HFF-Myc (cell line): Measurements from ENCODE around the gene ZNF33A.
"Not testable (repeated sequence)": the region's sequence is repeated elsewhere in the genome, so short reads cannot be mapped to it uniquely, and the experiment has no call there.

ENCODE experiments used
- DNase-seq: peaks from one replicate; pipeline ENCODE4 v3.0.0-alpha.2; 2011; ENCODE audit warnings: low read depth; ENCODE audit errors: extremely low read depth
- H3K4me3 ChIP-seq: replicated peaks from 2 replicates; pipeline ENCODE4 v1.5.1; 2011; ENCODE audit warnings: low read depth, mild to moderate bottlenecking, control low read depth, low read length
- TF ChIP-seq, protein P1 (sequence below): IDR thresholded peaks from 2 replicates; pipeline ENCODE4 v1.5.1; 2012; ENCODE audit warnings: mild to moderate bottlenecking, low read depth, low read length, control low read depth; ENCODE audit errors: missing control alignments

ZNF33A gene

GRCh38 chr10:38072552-38072951, 62.1 kb downstream of the ZNF33A start:
- no peak overlapping the region for H3K4me3 ChIP-seq
- TF ChIP-seq, protein P1, sequence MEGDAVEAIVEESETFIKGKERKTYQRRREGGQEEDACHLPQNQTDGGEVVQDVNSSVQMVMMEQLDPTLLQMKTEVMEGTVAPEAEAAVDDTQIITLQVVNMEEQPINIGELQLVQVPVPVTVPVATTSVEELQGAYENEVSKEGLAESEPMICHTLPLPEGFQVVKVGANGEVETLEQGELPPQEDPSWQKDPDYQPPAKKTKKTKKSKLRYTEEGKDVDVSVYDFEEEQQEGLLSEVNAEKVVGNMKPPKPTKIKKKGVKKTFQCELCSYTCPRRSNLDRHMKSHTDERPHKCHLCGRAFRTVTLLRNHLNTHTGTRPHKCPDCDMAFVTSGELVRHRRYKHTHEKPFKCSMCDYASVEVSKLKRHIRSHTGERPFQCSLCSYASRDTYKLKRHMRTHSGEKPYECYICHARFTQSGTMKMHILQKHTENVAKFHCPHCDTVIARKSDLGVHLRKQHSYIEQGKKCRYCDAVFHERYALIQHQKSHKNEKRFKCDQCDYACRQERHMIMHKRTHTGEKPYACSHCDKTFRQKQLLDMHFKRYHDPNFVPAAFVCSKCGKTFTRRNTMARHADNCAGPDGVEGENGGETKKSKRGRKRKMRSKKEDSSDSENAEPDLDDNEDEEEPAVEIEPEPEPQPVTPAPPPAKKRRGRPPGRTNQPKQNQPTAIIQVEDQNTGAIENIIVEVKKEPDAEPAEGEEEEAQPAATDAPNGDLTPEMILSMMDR: no peak
- no peak for DNase-seq

- no peak for DNase-seq
- H3K4me3 ChIP-seq: no peak overlapping the region
- TF ChIP-seq, protein P1: no peak
These were observed 66.2 kb downstream of the ZNF33A start for GRCh38 chr10:38076687-38077086.

GRCh38 chr10:38093318-38093717, 82.8 kb downstream of the ZNF33A start:
- DNase-seq: not testable (repeated sequence)

DNA sequence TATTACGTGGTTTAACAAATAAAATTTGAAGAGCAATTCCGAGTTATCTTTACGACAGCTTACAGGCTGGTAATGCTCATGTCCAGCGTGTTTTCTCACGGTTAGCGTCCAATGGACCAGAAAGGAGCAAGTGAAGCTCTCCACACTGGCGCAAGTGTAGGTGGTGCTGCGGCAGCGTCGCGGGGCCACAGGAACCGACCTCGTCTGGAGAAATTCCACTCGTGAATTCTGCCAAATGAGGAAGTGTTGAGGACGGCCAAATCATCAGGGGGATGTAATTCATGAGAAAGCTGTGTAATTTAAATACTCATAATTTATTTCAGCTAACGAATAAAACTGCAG, 83.3 kb downstream of the ZNF33A start:
- TF ChIP-seq, protein P1: no peak
- DNase-seq: peak; percentile 5
- peak overlapping the region; percentile 81 for H3K4me3 ChIP-seq

More at GRCh38 chr10:38093318-38093717, 82.8 kb downstream of the ZNF33A start:
- H3K4me3 ChIP-seq: peak overlapping the region; percentile 81; the same call in 1 of the 2 replicates

DNA sequence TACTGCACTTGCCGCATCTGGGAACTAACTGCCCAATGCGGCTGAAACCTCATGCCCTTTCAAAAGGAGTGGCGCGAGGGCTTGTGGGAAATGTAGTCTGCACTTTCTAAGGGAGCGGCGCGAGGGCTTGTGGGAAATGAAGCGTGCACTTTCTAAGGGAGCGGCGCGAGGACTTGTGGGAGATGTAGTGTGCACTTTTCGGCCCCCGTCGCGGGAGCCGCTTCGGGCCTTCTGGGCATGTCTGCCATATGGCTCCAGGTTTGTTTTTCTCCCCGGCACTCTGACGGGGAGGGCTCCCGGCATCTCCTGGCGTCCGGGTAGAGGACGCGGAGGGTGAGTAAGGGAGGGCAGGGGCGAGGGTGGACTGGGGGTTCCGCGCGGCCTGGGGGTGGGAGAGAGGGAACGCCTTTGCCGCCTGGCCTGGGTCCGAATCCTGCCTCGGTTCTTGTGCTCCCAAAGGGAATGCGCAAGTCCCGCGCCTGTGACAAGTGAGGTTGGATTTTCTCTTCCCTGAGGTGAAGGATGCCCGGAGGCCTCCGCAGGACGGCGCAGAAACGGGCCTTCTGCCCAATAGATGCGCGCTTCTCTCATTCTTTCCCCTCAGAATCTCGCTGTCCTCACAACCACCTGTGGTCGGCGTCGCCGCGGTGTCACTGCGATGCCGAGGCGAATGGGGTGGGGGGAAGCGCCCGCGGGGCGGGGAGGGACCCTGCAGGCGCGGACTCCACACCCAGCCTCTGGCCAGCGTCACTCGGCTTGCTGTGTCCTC, 83.9 kb downstream of the ZNF33A start, which contains the start of gene ZNF37A:
TSS of gene ZNF37A (plus strand) at position 180 of the 769 bp plus-strand sequence. CDS start 2,281 bp downstream, outside the sequence.
- H3K4me3 ChIP-seq: peak within 1 kb of the TSS; percentile 81
- DNase-seq: peak; percentile 91
- TF ChIP-seq, protein P1: no peak

GRCh38 chr10:38094927-38095574, 84.6 kb downstream of the ZNF33A start:
- no peak for DNase-seq
- TF ChIP-seq, protein P1: no peak
- H3K4me3 ChIP-seq: peak overlapping the region; percentile 81

DNA sequence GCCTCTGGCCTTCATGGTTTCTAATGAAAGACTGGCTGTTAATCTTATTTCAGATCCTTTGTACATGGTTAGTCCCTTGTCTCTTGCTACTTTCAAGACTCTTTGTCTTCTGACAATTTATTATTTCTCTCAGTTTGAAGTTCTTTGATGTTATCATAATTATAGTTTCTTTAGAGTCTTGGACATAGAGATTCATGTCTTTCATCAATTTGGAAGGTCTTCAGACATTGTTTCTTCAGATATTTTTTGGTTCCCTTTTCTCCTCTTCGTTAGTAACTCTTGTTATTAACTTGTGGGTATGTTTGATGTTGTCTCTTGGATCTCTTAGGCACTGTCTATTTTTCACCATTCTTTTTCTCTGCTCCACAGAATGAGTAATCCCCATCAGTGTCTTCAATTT, 92.4 kb downstream of the ZNF33A start:
- no peak for DNase-seq
- no peak overlapping the region for H3K4me3 ChIP-seq
- TF ChIP-seq, protein P1: no peak
